ENCODE data around the gene SCGN.

DNA sequence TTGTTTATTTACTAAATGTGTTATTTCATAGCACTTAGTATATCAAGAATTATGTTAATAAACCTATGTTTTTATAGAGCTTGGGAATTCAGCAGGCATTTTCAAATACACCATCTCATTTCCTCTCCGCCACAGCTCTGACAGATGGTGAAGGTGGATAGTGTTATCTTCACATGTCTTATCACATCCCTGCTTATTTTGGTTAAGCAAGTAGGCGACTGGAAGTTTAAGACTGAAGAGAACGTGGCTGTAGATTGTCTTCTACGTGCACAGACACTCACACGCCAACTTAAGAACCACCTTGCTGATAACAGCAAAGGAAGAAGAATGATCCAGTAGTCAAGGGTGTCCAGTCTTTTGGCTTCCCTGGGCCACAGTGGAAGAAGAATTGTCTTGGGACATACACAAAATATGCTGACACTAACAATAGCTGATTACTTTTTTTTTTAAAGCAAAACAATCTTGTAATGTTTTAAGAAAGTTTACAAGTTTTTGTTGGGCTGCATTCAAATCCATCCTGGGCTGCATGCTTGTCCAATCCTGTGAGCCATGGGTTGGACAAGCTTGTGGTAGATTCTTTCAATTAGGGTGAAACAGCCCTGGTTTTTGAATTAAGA, 43.3 kb upstream of the SCGN start:
- TF ChIP-seq, protein P1, sequence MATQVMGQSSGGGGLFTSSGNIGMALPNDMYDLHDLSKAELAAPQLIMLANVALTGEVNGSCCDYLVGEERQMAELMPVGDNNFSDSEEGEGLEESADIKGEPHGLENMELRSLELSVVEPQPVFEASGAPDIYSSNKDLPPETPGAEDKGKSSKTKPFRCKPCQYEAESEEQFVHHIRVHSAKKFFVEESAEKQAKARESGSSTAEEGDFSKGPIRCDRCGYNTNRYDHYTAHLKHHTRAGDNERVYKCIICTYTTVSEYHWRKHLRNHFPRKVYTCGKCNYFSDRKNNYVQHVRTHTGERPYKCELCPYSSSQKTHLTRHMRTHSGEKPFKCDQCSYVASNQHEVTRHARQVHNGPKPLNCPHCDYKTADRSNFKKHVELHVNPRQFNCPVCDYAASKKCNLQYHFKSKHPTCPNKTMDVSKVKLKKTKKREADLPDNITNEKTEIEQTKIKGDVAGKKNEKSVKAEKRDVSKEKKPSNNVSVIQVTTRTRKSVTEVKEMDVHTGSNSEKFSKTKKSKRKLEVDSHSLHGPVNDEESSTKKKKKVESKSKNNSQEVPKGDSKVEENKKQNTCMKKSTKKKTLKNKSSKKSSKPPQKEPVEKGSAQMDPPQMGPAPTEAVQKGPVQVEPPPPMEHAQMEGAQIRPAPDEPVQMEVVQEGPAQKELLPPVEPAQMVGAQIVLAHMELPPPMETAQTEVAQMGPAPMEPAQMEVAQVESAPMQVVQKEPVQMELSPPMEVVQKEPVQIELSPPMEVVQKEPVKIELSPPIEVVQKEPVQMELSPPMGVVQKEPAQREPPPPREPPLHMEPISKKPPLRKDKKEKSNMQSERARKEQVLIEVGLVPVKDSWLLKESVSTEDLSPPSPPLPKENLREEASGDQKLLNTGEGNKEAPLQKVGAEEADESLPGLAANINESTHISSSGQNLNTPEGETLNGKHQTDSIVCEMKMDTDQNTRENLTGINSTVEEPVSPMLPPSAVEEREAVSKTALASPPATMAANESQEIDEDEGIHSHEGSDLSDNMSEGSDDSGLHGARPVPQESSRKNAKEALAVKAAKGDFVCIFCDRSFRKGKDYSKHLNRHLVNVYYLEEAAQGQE (IDR thresholded peaks at IDR 0.05; ENCODE audit: insufficient read depth in 1 of 2, low read depth in 2 of 2, low read length in 2 of 2), result no peak
- no peak for TF ChIP-seq POLR2AphosphoS5 (IDR thresholded peaks at IDR 0.05; ENCODE audit: low read depth, low read length)

Measured in PFSK-1 (cell line).